H1 (cell line): ENCODE results near the gene GLDC. TPM values are rescaled to one million over a fixed set of nuclear protein-coding genes. Genes with fewer than 3 reads are reported as not detected.

ENCODE experiments used
- polyA plus RNA-seq, 7 experiments: library from polyadenylated mRNA; depleted of rRNA in 3 of 7; stranded (reverse) in 5 of 7; unstranded in 2 of 7; fragments of >200 nt in 5 of 7; fragments of 200-250 nt in 2 of 7; gene quantifications; 1 replicate in 5 of 7; 2 replicates in 1 of 7; 4 replicates in 1 of 7; pipeline versions ENCODE4 v1.2.1 to v1.2.3, GENCODE V29; 2011 to 2013; ENCODE audit warnings: missing spikeins in 2 of 7, mixed read lengths in 2 of 7
- total RNA-seq: library from RNA; stranded (reverse); fragmentation: NEBNext Ultra II Directional; extraction: Animal tissue kit (Norgen Biotek cat#: 25700); gene quantifications from 2 replicates; pipeline ENCODE4 v1.2.1, GENCODE V29; 2021
- TF ChIP-seq, protein P1 (sequence below): IDR thresholded peaks from 2 replicates; pipeline ENCODE4 v1.6.1; 2012; ENCODE audit warnings: low read length, inconsistent platforms

GLDC gene
- total and polyA plus RNA-seq, 2 of the 8 experiments (the other 6 are each of a cell fraction or from before 2014, with no cell fraction given): 48.8 to 101 TPM

DNA sequence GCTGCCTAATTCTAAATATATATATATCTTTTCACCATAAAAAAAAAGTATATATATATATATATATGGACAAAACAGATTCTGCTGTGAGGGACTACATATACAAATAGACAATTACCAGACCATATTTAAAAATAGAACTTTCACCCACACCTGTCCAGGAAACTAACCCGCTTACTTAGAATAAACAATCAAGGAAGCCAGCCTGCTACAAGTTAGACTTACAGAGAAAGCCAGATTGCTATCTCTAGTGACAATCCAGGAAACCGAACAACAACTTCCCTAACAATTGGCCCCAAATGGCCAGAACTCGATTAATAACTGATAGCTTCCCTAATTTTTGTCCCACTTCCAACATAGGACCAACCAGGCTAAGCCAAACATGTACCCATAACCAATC, 5.9 kb downstream of the GLDC start (continued):
- TF ChIP-seq, protein P1, sequence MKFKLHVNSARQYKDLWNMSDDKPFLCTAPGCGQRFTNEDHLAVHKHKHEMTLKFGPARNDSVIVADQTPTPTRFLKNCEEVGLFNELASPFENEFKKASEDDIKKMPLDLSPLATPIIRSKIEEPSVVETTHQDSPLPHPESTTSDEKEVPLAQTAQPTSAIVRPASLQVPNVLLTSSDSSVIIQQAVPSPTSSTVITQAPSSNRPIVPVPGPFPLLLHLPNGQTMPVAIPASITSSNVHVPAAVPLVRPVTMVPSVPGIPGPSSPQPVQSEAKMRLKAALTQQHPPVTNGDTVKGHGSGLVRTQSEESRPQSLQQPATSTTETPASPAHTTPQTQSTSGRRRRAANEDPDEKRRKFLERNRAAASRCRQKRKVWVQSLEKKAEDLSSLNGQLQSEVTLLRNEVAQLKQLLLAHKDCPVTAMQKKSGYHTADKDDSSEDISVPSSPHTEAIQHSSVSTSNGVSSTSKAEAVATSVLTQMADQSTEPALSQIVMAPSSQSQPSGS: no peak
